GM15510 (cell line): ENCODE results near the gene ARHGAP4.

ENCODE experiments used
- POLR2A ChIP-seq: IDR thresholded peaks from 3 replicates; pipeline ENCODE4 v1.6.1; 2011; ENCODE audit warnings: borderline replicate concordance; ENCODE audit not compliant: insufficient read length; ENCODE audit errors: extremely low read depth

ARHGAP4 gene

DNA sequence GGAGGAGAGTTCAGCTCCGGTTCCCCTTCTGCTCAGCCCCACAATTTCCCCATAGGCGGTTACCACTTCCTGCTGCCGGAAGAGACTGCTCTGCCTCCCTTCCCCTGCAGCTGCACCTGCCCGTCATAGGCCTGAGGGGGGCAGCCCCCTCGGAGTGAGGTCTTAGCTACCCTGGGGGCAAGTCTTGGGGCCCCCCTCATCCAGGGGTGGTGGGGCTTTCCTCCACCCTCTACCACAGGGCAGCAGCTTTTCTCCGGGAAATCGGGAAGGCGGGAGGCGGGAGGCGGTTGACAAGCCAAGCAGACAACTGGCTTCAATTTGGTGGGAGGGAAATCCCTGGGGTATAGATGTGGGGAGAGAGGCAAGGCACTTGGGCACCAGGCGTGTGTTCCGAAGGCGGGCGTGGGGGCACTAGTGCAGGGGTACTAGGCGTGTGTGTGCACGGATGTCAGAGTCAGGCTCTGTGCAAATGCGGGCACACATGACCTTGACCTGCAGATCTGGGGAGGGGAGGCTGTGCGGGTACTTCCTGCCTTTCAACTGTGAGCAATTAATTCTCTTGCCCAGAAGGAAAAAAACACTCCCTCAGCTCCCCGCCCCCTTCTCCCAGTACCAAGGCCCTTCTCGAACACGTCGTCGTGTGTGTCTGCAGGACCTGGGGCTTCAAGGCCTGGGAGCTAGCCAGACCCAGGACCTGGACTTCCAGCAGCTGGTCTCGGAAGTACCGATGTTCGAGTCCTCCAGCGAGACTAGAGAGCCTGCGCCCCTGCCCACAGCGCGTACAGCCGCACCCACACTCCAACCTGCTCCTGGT, 1.0 kb upstream of the ARHGAP4 start:
- TF ChIP-seq POLR2A = peak; percentile 53

DNA sequence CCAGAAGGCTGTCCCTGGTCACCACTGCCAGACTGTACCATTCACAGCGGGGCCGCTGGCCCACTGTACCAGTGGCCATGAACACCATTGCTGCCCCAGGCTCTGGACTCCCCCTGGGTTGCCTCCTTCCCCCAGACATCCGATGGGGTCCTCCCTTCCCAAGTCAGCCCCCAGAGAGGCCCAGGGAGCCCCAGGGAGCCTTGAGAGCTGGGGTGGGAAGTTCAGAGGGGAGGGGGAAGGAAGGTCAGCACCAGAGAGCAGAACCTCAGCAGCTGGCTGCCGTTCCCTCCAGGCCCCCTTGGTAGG, 441 bp upstream of the ARHGAP4 start:
- TF ChIP-seq POLR2A = no peak

DNA sequence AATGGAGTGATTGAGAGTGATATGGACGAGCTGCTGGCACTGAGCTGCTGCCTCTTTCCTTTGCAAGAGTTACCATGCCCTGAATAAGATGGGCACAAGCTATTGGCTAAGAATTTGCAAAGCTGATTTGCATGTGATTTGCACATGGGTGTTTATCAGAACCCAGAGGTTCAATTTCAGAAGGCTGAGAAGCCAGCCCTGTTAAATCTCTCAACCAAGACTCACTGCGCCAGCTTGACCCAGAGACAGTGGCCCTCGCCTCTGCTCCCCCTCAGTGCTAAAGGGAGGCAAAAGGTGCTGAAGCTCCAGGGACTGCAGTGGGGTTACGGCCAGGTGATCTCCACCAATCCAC, 701 bp downstream of the ARHGAP4 start:
- TF ChIP-seq POLR2A = peak; percentile 94

DNA sequence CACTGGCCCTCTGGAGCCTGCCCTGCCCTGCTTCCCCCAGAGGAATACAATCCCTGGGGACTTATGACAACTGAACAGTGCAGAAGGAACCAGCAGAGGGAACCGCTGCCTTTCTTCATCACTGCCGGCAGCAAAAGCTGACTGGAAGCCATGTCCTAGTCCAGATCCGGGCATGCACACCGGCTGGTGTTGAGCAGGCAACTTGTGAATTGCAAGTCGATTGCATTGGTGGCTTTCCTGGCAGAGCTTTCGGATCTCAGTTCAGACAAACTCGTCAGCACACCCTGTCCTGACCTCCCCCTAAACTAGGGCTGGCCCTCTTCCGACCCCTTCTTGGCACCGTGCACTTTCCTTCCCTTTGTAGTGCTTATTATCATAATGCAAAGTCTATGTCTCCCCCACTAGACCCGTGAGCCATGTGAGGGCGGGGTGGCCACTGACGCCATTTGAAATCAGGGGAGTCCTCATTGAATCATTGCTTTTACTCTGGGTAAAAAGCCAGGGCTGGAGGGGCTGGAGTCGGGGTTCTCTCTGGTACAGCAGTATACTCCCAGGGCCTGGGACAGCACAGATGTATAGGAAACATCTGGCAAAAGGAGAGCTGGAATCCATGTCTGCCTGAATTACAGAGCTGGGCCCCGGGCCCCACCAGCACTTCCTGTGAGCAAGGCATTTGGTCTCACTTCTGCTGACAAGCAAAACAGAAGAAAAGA, 1.8 kb downstream of the ARHGAP4 start:
- TF ChIP-seq POLR2A = no peak

DNA sequence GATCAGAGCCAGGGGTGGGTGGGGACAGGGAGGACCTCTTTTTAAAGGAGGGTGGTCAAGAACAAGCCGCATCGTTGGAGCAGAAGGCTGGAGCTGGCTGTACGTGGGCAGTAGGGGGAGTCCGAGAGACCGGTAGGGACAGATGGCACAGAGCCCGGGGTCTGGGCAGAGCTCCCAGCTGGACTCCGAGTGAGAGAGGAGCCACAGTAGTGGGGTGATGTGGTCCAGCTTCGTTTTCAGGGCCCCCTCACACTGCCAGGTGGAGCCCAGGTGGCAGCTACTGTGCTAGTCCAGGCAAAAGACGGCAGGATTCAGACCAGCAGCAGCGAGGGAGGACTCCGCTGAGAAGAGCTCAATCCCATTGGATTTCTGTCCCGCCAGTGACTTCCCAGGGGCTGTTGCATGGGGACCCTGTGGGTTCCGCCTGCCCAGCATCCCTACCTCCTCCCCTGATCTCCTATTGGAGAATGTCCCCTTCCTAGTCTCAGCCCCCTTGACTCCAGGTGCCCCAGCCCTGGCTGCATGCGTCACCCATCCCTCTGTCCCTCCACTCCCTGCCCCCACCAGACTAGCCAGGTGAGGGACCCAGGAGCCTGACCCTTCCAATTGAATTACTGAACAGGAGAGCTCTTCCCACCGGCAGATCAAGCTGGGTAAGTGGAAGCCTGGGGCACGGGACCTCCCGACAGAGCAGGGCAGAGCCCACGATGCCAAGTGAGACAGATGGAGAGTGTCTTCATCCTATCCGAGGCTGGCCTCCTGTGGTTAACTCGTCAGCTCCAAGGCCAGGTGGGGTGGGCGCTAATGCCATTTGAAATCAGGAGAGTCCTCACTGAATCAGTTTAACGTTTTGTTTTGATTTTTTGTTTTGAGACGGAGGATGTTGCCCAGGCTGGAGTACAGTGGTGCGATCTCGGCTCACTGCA, 2.9 kb downstream of the ARHGAP4 start:
- no peak for TF ChIP-seq POLR2A

DNA sequence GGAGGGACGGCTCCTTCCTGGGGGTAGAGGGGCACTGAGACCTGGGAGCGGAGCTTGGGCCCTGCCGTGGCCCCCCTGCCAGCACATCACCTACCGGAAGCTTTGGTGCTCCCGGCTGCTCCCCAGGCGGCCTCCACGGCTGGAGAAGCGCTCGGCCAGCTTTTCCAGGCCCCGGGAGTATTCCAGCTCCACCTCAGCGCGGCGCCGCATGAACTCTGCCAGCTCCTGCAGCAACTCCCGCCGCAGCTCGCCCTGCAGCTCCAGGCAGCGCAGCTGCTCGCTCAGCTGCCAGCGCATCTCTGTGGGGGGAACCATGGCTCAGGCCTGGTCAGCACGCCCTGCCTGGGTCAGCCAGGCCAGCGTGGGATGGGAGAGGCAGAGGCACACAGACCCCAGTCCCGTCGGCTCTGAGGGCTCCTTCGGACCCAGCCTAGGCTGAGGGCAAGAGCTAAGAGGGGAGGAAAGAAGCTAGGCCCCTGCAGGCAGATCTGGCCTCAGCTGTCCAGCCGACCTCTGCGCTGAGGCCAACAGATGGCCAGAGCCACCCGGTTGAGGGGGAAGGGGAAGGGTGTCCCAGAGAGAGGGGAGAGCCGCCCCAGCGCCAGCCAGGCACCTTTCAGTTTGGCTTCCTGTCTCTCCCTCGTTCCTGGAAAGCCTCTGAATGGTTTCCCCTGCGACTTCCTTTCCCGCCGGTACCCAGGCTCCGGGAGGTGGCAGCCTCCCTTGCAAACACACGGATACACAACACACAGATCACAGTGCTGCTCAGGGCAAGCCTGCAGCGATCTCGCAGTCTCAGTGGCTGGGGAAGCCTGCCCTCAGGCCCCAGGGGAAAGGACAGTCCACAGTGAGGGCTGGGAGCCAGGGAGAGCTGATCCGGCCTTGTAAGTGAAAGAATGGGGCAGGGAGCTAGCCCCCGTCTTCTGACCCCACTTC, 4.3 kb downstream of the ARHGAP4 start:
- TF ChIP-seq POLR2A = no peak

DNA sequence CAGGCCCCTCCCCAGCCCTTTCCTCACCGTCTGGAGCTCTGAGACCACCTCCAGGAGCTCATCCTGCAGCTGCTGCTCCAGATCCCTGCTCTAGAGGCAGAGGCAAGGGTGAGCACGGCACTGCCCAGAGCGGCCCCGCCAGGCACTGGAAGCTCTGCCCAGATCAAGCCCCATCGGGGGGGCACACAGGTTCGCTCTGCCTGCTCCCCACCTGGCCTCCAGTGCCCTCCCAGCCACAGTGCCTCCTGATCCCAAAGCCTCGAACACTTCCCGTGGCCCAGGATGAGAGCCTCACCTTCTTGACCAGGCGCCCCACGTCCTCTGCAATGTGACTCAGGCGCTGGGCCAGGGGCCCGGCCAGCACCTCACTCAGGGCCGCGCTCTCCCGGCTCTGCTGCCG, 5.0 kb downstream of the ARHGAP4 start:
- no peak for TF ChIP-seq POLR2A

DNA sequence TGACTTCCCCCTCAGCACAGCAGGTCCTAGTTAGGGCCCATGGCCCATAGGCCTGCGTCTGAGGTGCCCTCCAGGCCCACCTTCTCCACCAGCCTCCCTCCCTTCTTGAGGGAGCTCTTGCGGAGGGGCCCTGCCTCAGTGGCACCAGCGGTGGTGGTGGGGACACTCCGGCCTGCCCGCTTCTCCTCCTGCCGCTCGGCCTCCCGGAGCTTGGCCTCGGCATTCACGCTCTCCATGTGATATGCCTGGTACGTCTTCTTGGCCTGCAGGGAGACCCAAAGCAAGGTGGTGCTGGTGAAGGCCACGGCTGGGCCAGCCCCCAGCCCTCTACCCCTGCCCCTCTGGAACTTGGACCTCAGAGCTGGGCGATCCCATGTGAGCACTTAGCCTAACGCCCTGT, 5.5 kb downstream of the ARHGAP4 start:
- no peak for TF ChIP-seq POLR2A

DNA sequence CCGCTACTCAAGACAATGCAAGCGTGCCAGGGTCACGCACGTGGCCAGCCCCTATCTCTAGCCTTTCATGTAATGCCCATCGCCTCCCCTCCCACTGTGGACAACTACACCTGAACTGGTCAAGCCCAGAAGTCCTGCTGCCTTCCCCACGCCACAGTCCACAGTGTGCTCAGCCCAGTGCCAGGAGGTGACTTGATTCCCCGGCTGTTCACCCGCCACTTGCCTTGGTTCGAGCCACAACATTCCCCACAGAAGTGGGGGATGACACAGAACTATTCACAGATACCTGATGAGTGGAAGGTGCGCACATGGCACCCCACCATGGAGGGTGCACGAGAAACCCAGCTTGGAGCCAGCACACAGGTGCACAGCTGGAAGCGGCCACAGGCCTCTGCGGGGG, 6.8 kb downstream of the ARHGAP4 start:
- TF ChIP-seq POLR2A = no peak

DNA sequence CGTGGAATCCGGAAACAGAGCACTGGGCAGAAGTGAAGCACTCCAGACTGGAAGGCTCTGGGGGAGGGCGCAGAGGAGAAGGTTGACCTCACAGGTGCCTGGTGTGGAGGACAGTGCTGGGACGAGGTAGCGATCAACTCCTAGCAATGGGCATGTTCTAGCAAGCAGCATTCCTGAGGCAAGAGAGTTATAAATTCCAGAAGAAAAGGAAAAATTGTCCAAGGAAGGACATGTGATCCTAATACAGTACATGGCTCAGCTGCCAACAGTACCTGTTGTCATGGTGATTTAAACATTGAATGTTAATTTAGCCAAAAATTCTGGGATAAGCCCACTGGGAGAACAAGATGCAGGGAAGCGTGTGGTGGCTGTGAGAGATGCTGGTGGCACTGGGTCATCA, 8.2 kb downstream of the ARHGAP4 start:
- TF ChIP-seq POLR2A = no peak

DNA sequence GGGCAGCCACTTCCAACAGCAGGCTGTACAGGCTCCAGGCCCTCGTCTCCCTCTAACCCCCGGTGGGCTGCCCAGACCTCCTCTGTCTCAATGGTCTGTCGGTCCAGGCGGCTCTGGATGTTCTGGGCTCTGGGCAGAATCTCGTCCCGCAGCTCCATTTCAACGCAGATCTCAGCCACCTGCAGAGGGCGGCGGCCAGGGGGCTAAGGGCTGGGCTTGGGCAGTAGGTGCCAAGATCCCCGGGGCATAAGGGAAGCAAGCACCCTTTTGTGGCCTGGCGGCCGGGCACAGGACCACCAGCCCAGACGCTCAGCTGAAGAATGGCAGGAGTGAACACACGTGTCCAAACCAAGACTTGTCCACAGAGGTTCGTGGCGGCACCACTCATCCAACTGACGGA, 12.4 kb downstream of the ARHGAP4 start:
- TF ChIP-seq POLR2A = no peak

DNA sequence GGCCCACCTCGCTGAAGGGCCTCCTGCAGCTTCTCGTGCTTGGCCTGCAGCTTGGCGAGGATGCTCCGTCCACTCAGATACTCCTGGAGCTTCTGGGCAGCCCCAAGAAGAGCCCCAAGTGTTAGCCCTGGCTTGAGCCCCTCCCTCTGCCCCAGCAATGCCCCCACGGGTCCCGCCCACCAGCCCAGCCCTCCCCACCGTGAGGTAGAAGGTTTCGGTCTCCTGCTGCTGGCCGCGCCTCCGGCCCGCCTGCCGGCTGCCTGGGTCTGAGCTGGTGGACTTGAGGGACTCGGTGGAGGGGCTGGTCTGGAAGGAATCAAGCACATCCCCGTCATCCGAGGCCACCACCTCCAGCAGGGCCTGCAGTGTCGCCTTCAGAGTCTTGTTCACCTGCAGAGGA, 12.9 kb downstream of the ARHGAP4 start:
- no peak for TF ChIP-seq POLR2A

DNA sequence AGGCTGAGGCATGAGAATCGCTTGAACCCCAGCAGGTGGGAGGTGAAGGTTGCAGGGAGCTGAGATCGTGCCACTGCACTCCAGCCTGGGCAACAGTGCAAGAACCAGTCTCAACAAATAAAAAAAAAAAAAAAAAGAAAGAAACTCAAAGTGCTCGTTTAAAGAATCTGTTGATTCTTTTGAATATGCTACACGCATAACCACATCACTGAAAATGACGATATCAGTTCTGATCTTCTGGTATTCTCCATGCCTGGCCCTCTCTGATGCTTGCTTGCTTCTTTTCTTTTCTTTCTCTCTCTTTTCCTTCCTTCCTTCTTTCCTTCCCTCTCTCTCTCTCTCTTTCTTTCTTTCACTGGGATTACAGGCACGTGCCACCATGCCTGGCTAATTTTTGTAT, 14.3 kb downstream of the ARHGAP4 start:
- no peak for TF ChIP-seq POLR2A

DNA sequence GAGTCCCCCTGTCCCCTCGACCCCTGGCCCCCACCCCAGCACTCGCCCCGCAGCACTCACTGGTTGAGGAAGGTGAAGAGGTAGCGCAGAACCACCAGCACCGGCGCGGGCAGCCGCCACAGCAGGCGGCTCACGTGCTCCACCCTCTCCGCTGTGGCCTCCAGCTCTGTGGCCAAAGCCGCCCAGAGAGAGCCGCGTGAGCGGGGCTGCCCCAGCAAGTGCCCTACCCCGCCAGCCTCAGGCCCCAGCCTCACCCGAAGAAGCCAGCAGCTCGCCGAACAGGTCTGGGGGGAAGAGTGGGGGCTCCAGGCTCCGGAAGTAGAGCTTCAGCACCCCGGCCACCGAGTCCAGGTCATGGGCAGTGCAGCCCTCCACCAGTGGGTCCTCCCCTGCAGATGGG, 15.6 kb downstream of the ARHGAP4 start:
- no peak for TF ChIP-seq POLR2A
